K562 (cell line): Measurements from ENCODE around the gene LRRC25. TPM values are rescaled to one million over a fixed set of nuclear protein-coding genes. Genes with fewer than 3 reads are reported as not detected.

Experiments
- KAT7 ChIP-seq: sonication (generic); formaldehyde crosslinking; IDR thresholded peaks from 2 replicates; pipeline ENCODE4 v1.8.0; 2022; ENCODE audit warnings: missing genetic modification reagents, mild to moderate bottlenecking, borderline replicate concordance
- L3MBTL2 ChIP-seq: fragments of 450-650 bp; IDR thresholded peaks from 2 replicates; pipeline ENCODE4 v1.6.1; 2016; ENCODE audit warnings: mild to moderate bottlenecking, moderate library complexity
- MAZ ChIP-seq, 2 experiments: fragments of 450-650 bp in 1 of 2; sonication (generic) in 1 of 2; formaldehyde crosslinking; IDR thresholded peaks in 1 of 2; conservative IDR thresholded peaks in 1 of 2; 2 replicates each; pipeline versions ENCODE4 v1.4.0 to v1.5.0; 2020; ENCODE audit warnings: mild to moderate bottlenecking in 1 of 2, missing genetic modification reagents in 1 of 2
- MCM7 ChIP-seq, 2 experiments: fragments of 450-650 bp; IDR thresholded peaks; 2 replicates each; pipeline ENCODE4 v1.6.1; 2016 to 2018
- NFATC3 ChIP-seq: fragments of 450-650 bp; IDR thresholded peaks from 2 replicates; pipeline ENCODE4 v1.6.1; 2017; ENCODE audit warnings: mild to moderate bottlenecking
- PCBP1 ChIP-seq: fragments of 200-400 bp; formaldehyde crosslinking; IDR thresholded peaks from 2 replicates; pipeline ENCODE4 v1.6.1; 2018; ENCODE audit warnings: mild to moderate bottlenecking, low read depth, low read length; ENCODE audit not compliant: poor library complexity, severe bottlenecking
- RBM22 ChIP-seq: fragments of 200-400 bp; formaldehyde crosslinking; IDR thresholded peaks from 2 replicates; pipeline ENCODE4 v1.6.1; 2018; ENCODE audit warnings: low read length, low read depth; ENCODE audit not compliant: poor library complexity, severe bottlenecking
- REST ChIP-seq, 2 experiments: fragments of 450-650 bp; formaldehyde crosslinking in 1 of 2; IDR thresholded peaks; 2 replicates each; pipeline versions ENCODE4 v1.4.0 to v1.6.1; 2014 to 2020; ENCODE audit warnings: mild to moderate bottlenecking in 2 of 2, borderline replicate concordance in 1 of 2, low read depth in 1 of 2
- SMAD2 ChIP-seq: fragments of 150-350 bp; IDR thresholded peaks from 2 replicates; pipeline ENCODE4 v1.6.1; 2014; ENCODE audit warnings: low read depth, mild to moderate bottlenecking, low read length
- SMARCA5 ChIP-seq: fragments of 450-650 bp; IDR thresholded peaks from 2 replicates; pipeline ENCODE4 v1.6.1; 2016
- SMC3 ChIP-seq: conservative IDR thresholded peaks from 2 replicates; pipeline ENCODE4 v1.6.1; 2011; ENCODE audit warnings: low read depth, low read length, improper control_type of control experiment; ENCODE audit not compliant: insufficient read depth
- SRSF3 ChIP-seq: fragments of 200-400 bp; formaldehyde crosslinking; IDR thresholded peaks from 2 replicates; pipeline ENCODE4 v1.6.1; 2016; ENCODE audit warnings: mild to moderate bottlenecking, low read length, moderate library complexity; ENCODE audit not compliant: insufficient read depth
- TEAD1 ChIP-seq, 2 experiments: fragments of 450-650 bp in 1 of 2; sonication (generic) in 1 of 2; formaldehyde crosslinking; IDR thresholded peaks; 2 replicates each; pipeline versions ENCODE4 v1.4.0 to v1.8.0; 2020 to 2022; ENCODE audit warnings: mild to moderate bottlenecking in 2 of 2, missing genetic modification reagents in 1 of 2
- THRA ChIP-seq: fragments of 450-650 bp; IDR thresholded peaks from 2 replicates; pipeline ENCODE4 v1.6.1; 2017; ENCODE audit warnings: mild to moderate bottlenecking, moderate library complexity
- ZNF324 ChIP-seq: fragments of 250-450 bp; sonication (Bioruptor Pico); IDR thresholded peaks from 2 replicates; pipeline ENCODE4 v1.4.0; 2020; ENCODE audit warnings: mild to moderate bottlenecking
- ZNF41 ChIP-seq: fragments of 250-450 bp; sonication (Bioruptor Pico); conservative IDR thresholded peaks from 2 replicates; pipeline ENCODE4 v1.4.0; 2020; ENCODE audit warnings: mild to moderate bottlenecking
- ZNF696 ChIP-seq: fragments of 250-450 bp; sonication (Bioruptor Pico); conservative IDR thresholded peaks from 2 replicates; pipeline ENCODE4 v1.4.0; 2020; ENCODE audit warnings: mild to moderate bottlenecking, moderate library complexity
- ZNF780A ChIP-seq: fragments of 250-450 bp; sonication (Bioruptor Pico); IDR thresholded peaks from 2 replicates; pipeline ENCODE4 v1.5.0; 2021; ENCODE audit warnings: mild to moderate bottlenecking
- polyA plus RNA-seq, 8 experiments: library from polyadenylated mRNA; depleted of rRNA in 4 of 8; stranded (reverse) in 5 of 8; unstranded in 3 of 8; fragments of >200 nt; fragmentation: Nextera tagmentation in 2 of 8; fragmentation: Illumina TruSeq in 1 of 8; extraction: Ambion mirVana in 2 of 8; extraction: Trizol in 1 of 8; gene quantifications; 2 replicates each; pipeline versions ENCODE4 v1.2.1 to v1.2.3, GENCODE V29; 2011 to 2014; ENCODE audit warnings: inconsistent platforms in 1 of 8, missing spikeins in 1 of 8
- total RNA-seq, 7 experiments: library from RNA; depleted of rRNA in 6 of 7; stranded (reverse); fragments of >200 nt in 6 of 7; fragmentation: Illumina TruSeq in 2 of 7; extraction: Trizol in 2 of 7; gene quantifications; 2 replicates each; pipeline versions ENCODE4 v1.2.1 to v1.2.3, GENCODE V29; 2011 to 2021; ENCODE audit warnings: low replicate concordance in 1 of 7

LRRC25 gene
- total and polyA plus RNA-seq, 9 of the 15 experiments (the other 6 are each of a cell fraction or from before 2014, with no cell fraction given): 0.07 to 0.36 (median 0.10) TPM; not detected in 3

GRCh38 chr19:18390065-18390907, 7.1 kb downstream of the LRRC25 start (continued):
- no peak for TF ChIP-seq SRSF3
- TF ChIP-seq SMAD2: no peak
- TF ChIP-seq ZNF696: no peak
- no peak for TF ChIP-seq KAT7 (CRISPR knock-in tag)
- TF ChIP-seq L3MBTL2: 0 out of 2 replicates have a peak, but pooled peaks have one; percentile 10
- peak; percentile 70 for TF ChIP-seq RBM22
- no peak for TF ChIP-seq SMC3
- peak; percentile 76 for TF ChIP-seq ZNF780A
- no peak for TF ChIP-seq MCM7 (IDR thresholded peaks at IDR 0.05)
- TF ChIP-seq SMARCA5: peak; percentile 71; the same call in 1 of the 2 replicates
- no peak for TF ChIP-seq REST (IDR thresholded peaks at IDR 0.05; ENCODE audit: borderline replicate concordance)
- TF ChIP-seq REST (CRISPR knock-in tag; IDR thresholded peaks at IDR 0.05; ENCODE audit: low read depth): peak; percentile 30; the same call in 1 of the 2 replicates
- peak in 1 of 2 experiments; percentile 9; a peak in 1 of 4 replicates for TF ChIP-seq MAZ (CRISPR knock-in tag; conservative IDR thresholded peaks at IDR 0.05 in 1 of 2, IDR thresholded peaks at IDR 0.05 in 1 of 2)
- no peak for TF ChIP-seq THRA
- 0 out of 2 replicates have a peak, but pooled peaks have one; percentile 34 for TF ChIP-seq ZNF41 (CRISPR knock-in tag)
- peak in 1 of 2 experiments; percentile 36; a peak in 1 of 4 replicates for TF ChIP-seq TEAD1 (CRISPR knock-in tag; IDR thresholded peaks at IDR 0.05)
- TF ChIP-seq ZNF324: 0 out of 2 replicates have a peak, but pooled peaks have one; percentile 40
- peak; percentile 16; the same call in 1 of the 2 replicates for TF ChIP-seq NFATC3
- TF ChIP-seq PCBP1: no peak
